SK-N-SH (cell line): ENCODE data around the gene INTS14. TPM values are rescaled to one million over a fixed set of nuclear protein-coding genes. Genes with fewer than 3 reads are reported as not detected.
A peak's percentile ranks its signal among the peaks of the same experiment; 100 is the strongest.

ENCODE experiments used
- CTCF ChIA-PET: fragments of 300-600, 350-600 bp; formaldehyde crosslinking; extraction: SDS; loops from one replicate; lab custom pipeline; 2021; lab: Yijun Ruan, JAX
- POLR2A ChIA-PET: fragments of 350-600 bp; sonication (Branson Sonifier 250); formaldehyde crosslinking; extraction: SDS; loops from one replicate; lab custom pipeline; 2020; ENCODE audit warnings: antibody characterized with exemption, inconsistent platforms; lab: Yijun Ruan, JAX
- DNase-seq: peaks from one replicate; pipeline ENCODE4 v3.0.0; 2012
- H2AFZ ChIP-seq: fragments of 200-600 bp; sonication (generic); 2 replicates; pipeline ENCODE4 v1.8.1; 2016; ENCODE audit warnings: antibody characterized with exemption, mild to moderate bottlenecking, low read depth
- H3F3A ChIP-seq: fragments of 200-600 bp; sonication (generic); replicated peaks from 2 replicates; pipeline ENCODE3; 2016; ENCODE audit warnings: antibody characterized with exemption, mild to moderate bottlenecking; ENCODE audit not compliant: insufficient read depth
- H3K27ac ChIP-seq, 2 experiments: fragments of 200-500 bp in 1 of 2; fragments of 200-600 bp in 1 of 2; sonication (Bioruptor generic) in 1 of 2; sonication (generic), shearing (Covaris generic) in 1 of 2; 2 replicates each; pipeline versions ENCODE4 v1.5.1 to v1.6.1; 2014 to 2016; ENCODE audit warnings: low read depth in 2 of 2, inconsistent platforms in 1 of 2, low read length in 1 of 2, mild to moderate bottlenecking in 1 of 2, mixed read lengths in 1 of 2
- H3K27me3 ChIP-seq: fragments of 200-600 bp; sonication (generic), shearing (Covaris generic); 2 replicates; pipeline ENCODE4 v1.6.1; 2016; ENCODE audit warnings: mixed run types; ENCODE audit not compliant: insufficient read depth
- H3K36me3 ChIP-seq, 2 experiments: fragments of 200-500 bp in 1 of 2; fragments of 200-600 bp in 1 of 2; sonication (Bioruptor generic) in 1 of 2; sonication (generic) in 1 of 2; replicated peaks in 1 of 2; 2 replicates each; pipeline versions ENCODE3 to v1.5.1; 2014 to 2016; ENCODE audit warnings: low read length in 1 of 2, mild to moderate bottlenecking in 1 of 2; ENCODE audit not compliant: insufficient read depth in 2 of 2, control insufficient read depth in 1 of 2
- H3K4me1 ChIP-seq, 2 experiments: fragments of 200-500 bp in 1 of 2; fragments of 200-600 bp in 1 of 2; sonication (Bioruptor generic) in 1 of 2; sonication (generic), shearing (Covaris generic) in 1 of 2; 2 replicates each; pipeline versions ENCODE4 v1.5.1 to v1.6.1; 2014 to 2016; ENCODE audit warnings: low read depth in 1 of 2, low read length in 1 of 2, mixed run types in 1 of 2; ENCODE audit not compliant: insufficient read depth in 2 of 2, control insufficient read depth in 1 of 2
- H3K4me2 ChIP-seq: fragments of 200-600 bp; sonication (generic), shearing (Covaris generic); 2 replicates; pipeline ENCODE4 v1.6.1; 2017; ENCODE audit warnings: mixed run types
- H3K4me3 ChIP-seq, 2 experiments: fragments of 200-500 bp in 1 of 2; fragments of 200-600 bp in 1 of 2; sonication (Bioruptor generic) in 1 of 2; sonication (generic), shearing (Covaris generic) in 1 of 2; 2 replicates each; pipeline versions ENCODE4 v1.5.1 to v1.8.1; 2014 to 2016; ENCODE audit warnings: low read depth in 2 of 2, inconsistent platforms in 1 of 2, low read length in 1 of 2, mild to moderate bottlenecking in 1 of 2, mixed read lengths in 1 of 2, moderate library complexity in 1 of 2
- H3K79me2 ChIP-seq: fragments of 200-600 bp; sonication (generic); 2 replicates; pipeline ENCODE4 v1.8.1; 2017; ENCODE audit warnings: mild to moderate bottlenecking; ENCODE audit not compliant: insufficient read depth
- H3K9ac ChIP-seq: fragments of 200-600 bp; sonication (generic); 2 replicates; pipeline ENCODE4 v1.6.1; 2017; ENCODE audit warnings: mixed run types
- H3K9me2 ChIP-seq: fragments of 200-600 bp; sonication (generic); 2 replicates; pipeline ENCODE4 v1.6.1; 2017; ENCODE audit warnings: mixed run types
- H3K9me3 ChIP-seq: fragments of 200-600 bp; sonication (generic); 2 replicates; pipeline ENCODE4 v1.6.1; 2017; ENCODE audit warnings: mixed run types, mild to moderate bottlenecking, moderate library complexity
- H4K20me1 ChIP-seq: fragments of 200-600 bp; sonication (generic); 2 replicates; pipeline ENCODE4 v1.6.1; 2017; ENCODE audit warnings: mild to moderate bottlenecking, mixed run types; ENCODE audit not compliant: insufficient read depth
- CHD2 ChIP-seq: fragments of 150-350 bp; IDR thresholded peaks from 2 replicates; pipeline ENCODE4 v1.6.1; 2018; ENCODE audit warnings: low read length; ENCODE audit not compliant: partially characterized antibody
- ELF1 ChIP-seq: IDR thresholded peaks from 2 replicates; pipeline ENCODE4 v1.4.0; 2012
- EP300 ChIP-seq, 2 experiments: IDR thresholded peaks; 2 replicates each; pipeline versions ENCODE4 v1.4.0 to v1.6.1; 2012; ENCODE audit warnings: borderline replicate concordance in 1 of 2, low read depth in 1 of 2, low read length in 1 of 2
- GABPA ChIP-seq: IDR thresholded peaks from 2 replicates; pipeline ENCODE4 v1.4.0; 2012; ENCODE audit warnings: low read depth, mild to moderate bottlenecking
- GATA2 ChIP-seq: sonication (generic); formaldehyde crosslinking; IDR thresholded peaks from 2 replicates; pipeline ENCODE4 v1.5.0; 2020; ENCODE audit warnings: mild to moderate bottlenecking, missing genetic modification reagents
- JUND ChIP-seq: IDR thresholded peaks from 2 replicates; pipeline ENCODE4 v1.4.0; 2012
- MEF2A ChIP-seq: IDR thresholded peaks from 2 replicates; pipeline ENCODE4 v1.4.0; 2012; ENCODE audit warnings: low read depth, borderline replicate concordance
- MXI1 ChIP-seq: IDR thresholded peaks from 2 replicates; pipeline ENCODE4 v1.6.1; 2012; ENCODE audit warnings: mild to moderate bottlenecking, low read depth, low read length, improper control_type of control experiment
- RAD21 ChIP-seq: IDR thresholded peaks from 2 replicates; pipeline ENCODE4 v1.6.1; 2012; ENCODE audit warnings: mild to moderate bottlenecking, low read length
- RFX5 ChIP-seq: IDR thresholded peaks from 2 replicates; pipeline ENCODE4 v1.6.1; 2012; ENCODE audit warnings: mild to moderate bottlenecking, improper control_type of control experiment, low read length
- RXRA ChIP-seq: IDR thresholded peaks from 2 replicates; pipeline ENCODE4 v1.4.0; 2012; ENCODE audit warnings: low read depth, mild to moderate bottlenecking, borderline replicate concordance
- SIN3A ChIP-seq: IDR thresholded peaks from 2 replicates; pipeline ENCODE4 v1.6.1; 2012; ENCODE audit warnings: low read depth, mild to moderate bottlenecking, low read length, moderate library complexity, borderline replicate concordance
- SMC3 ChIP-seq: IDR thresholded peaks from 2 replicates; pipeline ENCODE4 v1.6.1; 2012; ENCODE audit warnings: low read depth, low read length, improper control_type of control experiment
- TAF1 ChIP-seq: IDR thresholded peaks from 2 replicates; pipeline ENCODE4 v1.6.1; 2012; ENCODE audit warnings: low read depth, mild to moderate bottlenecking, low read length, moderate library complexity, borderline replicate concordance
- TEAD4 ChIP-seq: IDR thresholded peaks from 2 replicates; pipeline ENCODE4 v1.4.0; 2012; ENCODE audit warnings: mild to moderate bottlenecking, borderline replicate concordance; ENCODE audit not compliant: insufficient read depth
- WGBS: methylation state at CpG from one replicate; pipeline ENCODE4 v1.1.6; 2017; ENCODE audit warnings: low lambda C conversion rate; 5-methylcytosine and 5-hydroxymethylcytosine counted together
- polyA plus RNA-seq, 3 experiments: library from polyadenylated mRNA; depleted of rRNA; stranded (reverse); fragments of >200 nt; gene quantifications; 2 replicates each; pipeline ENCODE4 v1.2.3, GENCODE V29; 2012
- TF ChIP-seq, protein P1 (sequence below): fragments of 200-600 bp; sonication (generic); IDR thresholded peaks from 2 replicates; pipeline ENCODE4 v1.6.1; 2017; ENCODE audit warnings: antibody characterized with exemption, mild to moderate bottlenecking, moderate library complexity
- TF ChIP-seq, protein P2 (sequence below): IDR thresholded peaks from 2 replicates; pipeline ENCODE4 v1.4.0; 2012; ENCODE audit warnings: low read depth, borderline replicate concordance
- TF ChIP-seq, protein P3 (sequence below): IDR thresholded peaks from 2 replicates; pipeline ENCODE4 v1.4.0; 2012; ENCODE audit warnings: low read depth, borderline replicate concordance
- TF ChIP-seq, protein P4 (sequence below): fragments of 150-350 bp; IDR thresholded peaks from 2 replicates; pipeline ENCODE4 v1.6.1; 2017; ENCODE audit warnings: antibody characterized with exemption, low read length, low read depth, borderline replicate concordance

Gene INTS14
- polyA plus RNA-seq, 1 of the 3 experiments (the other 2 are of a cell fraction) = 44.9 TPM

DNA sequence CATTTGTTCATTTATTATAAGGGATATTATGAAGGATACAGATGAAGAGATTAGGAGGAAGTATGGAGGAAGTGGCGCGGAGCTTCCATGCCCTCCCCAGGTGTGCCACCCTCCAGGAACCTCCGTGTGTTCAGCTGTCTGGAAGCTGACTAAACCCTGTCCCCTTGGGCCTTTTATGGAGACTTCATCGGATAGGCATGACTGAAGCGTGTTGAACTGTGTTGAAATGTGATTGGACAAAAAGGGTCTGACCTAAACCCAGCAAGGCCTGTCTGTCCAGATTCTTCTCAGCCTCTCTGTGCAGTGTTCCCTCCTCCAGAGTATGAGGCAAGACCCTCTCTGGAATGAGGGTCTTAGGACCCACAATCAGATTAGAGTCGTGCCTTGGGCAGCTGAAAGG is 49.0 kb downstream of the INTS14 start (continued):
- TF ChIP-seq, protein P1, sequence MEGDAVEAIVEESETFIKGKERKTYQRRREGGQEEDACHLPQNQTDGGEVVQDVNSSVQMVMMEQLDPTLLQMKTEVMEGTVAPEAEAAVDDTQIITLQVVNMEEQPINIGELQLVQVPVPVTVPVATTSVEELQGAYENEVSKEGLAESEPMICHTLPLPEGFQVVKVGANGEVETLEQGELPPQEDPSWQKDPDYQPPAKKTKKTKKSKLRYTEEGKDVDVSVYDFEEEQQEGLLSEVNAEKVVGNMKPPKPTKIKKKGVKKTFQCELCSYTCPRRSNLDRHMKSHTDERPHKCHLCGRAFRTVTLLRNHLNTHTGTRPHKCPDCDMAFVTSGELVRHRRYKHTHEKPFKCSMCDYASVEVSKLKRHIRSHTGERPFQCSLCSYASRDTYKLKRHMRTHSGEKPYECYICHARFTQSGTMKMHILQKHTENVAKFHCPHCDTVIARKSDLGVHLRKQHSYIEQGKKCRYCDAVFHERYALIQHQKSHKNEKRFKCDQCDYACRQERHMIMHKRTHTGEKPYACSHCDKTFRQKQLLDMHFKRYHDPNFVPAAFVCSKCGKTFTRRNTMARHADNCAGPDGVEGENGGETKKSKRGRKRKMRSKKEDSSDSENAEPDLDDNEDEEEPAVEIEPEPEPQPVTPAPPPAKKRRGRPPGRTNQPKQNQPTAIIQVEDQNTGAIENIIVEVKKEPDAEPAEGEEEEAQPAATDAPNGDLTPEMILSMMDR = no peak

DNA sequence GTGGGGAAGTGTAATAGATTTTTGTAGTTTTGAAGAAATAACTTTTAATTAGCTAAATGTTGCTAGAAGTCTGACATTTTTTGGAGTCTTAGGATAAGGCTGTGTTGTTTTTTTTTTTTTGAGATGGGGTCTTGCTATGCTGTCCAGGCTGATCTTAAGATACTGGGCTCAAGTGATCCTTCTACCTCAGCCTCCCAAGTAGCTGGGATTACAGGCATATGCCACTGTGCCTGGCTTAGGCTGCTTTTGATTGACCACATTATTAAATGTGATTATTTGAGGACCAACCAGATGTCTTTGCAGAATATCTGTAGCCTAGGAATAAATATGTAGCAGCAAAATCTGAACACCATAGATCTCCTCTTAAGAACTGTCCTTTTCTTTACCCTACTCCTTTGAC is 51.0 kb downstream of the INTS14 start:
- Histone ChIP-seq H3K4me1 (peaks cover 0 to 12% of the 10 kb centered on the region in 2 experiments; a peak in 1 of 4 replicates), H2AFZ (no peak overlapping the region), H3F3A (no peaks in the 10 kb centered on the region), H4K20me1 (no peaks in the 10 kb centered on the region), H3K79me2 (peaks cover 31% of the 10 kb centered on the region), H3K27me3 (no peaks in the 10 kb centered on the region), H3K27ac (no peak overlapping the region), H3K9ac (no peak overlapping the region)
- ChIA-PET POLR2A (no interaction called here), CTCF (interaction anchor here (0.6 to 0.7 kb wide), 2 partner anchors 12 to 155 kb away, joined by 3 to 4 read pairs; no protein-coding TSS in a partner anchor)
- no peak for TF ChIP-seq GABPA
- no peak for TF ChIP-seq RAD21
- no peak for TF ChIP-seq TEAD4
- no peak for TF ChIP-seq JUND
- TF ChIP-seq RXRA = no peak
- TF ChIP-seq GATA2 (CRISPR knock-in tag) = no peak
- TF ChIP-seq, all 33 proteins: peak for 0
- Histone ChIP-seq H3K9me2 (no peaks in the 10 kb centered on the region), H3K4me2 (no peak overlapping the region), H3K36me3 (peaks cover 60 to 61% of the 10 kb centered on the region in 2 experiments), H3K4me3 (no peak overlapping the region), H3K9me3 (no peaks in the 10 kb centered on the region)
- DNase-seq = no peak

DNA sequence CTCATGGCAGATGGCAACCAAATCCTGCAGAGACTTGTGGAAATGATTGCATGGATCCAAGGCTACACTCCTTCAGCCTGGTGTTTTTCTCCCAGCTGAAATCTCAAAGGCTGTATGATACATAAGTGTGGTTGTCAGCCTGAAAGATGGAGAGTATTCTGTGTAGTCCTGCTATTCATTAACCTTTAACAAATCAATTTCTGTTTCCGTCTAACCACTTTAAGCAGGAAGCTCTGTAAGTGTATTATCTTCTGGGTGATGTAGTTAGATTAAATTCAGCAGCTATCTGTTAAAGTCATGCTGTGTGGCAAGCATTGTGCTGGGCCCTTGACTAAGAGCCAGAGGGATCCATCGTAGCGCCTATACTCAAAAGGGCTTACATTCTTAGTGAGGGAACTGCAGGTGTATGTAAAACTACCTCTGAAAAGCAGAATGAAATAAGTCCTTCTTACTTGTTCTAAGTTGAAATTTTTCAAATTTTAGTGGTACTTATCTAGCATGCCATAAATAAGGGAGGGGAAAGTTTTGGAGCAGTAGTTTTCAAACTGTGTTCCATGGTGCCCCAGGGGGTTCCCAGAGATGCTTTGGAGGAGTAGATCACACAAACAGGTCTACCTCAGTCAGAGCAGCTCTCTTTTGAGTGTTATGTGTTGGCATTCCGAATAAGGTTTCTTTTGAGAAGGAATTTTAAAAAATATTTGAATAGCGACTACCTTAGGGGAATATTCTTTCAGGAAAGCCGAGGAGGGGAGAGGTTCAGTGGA is 51.8 kb downstream of the INTS14 start:
- Histone ChIP-seq H3K4me2 (no peak overlapping the region), H4K20me1 (no peaks in the 10 kb centered on the region), H3K9me2 (no peaks in the 10 kb centered on the region), H3K27me3 (no peaks in the 10 kb centered on the region), H3K4me3 (no peak overlapping the region), H3K79me2 (peaks cover 39% of the 10 kb centered on the region), H3K9me3 (no peaks in the 10 kb centered on the region), H3F3A (no peaks in the 10 kb centered on the region), H3K9ac (no peak overlapping the region), H3K27ac (peak overlapping the region in 1 of 2 experiments; percentile 34; a peak in 1 of 4 replicates), H2AFZ (no peak overlapping the region), H3K4me1 (peaks cover 0 to 12% of the 10 kb centered on the region in 2 experiments; a peak in 1 of 4 replicates), H3K36me3 (peaks cover 56 to 63% of the 10 kb centered on the region in 2 experiments)
- ChIA-PET POLR2A (no interaction called here), CTCF (interaction anchor here (0.6 to 2.4 kb wide), 3 partner anchors 13 to 174 kb away, joined by 3 to 7 read pairs (median 4); no protein-coding TSS in a partner anchor)
- 91% methylated on average over 6 of the region's 6 CpGs for WGBS
- peak; percentile 44 for DNase-seq
- peak; percentile 25 for TF ChIP-seq CHD2
- peak; percentile 16; the same call in 1 of the 2 replicates for TF ChIP-seq MXI1
- no peak for TF ChIP-seq TAF1
- TF ChIP-seq MEF2A = no peak
- no peak for TF ChIP-seq ELF1
- TF ChIP-seq, protein P2, sequence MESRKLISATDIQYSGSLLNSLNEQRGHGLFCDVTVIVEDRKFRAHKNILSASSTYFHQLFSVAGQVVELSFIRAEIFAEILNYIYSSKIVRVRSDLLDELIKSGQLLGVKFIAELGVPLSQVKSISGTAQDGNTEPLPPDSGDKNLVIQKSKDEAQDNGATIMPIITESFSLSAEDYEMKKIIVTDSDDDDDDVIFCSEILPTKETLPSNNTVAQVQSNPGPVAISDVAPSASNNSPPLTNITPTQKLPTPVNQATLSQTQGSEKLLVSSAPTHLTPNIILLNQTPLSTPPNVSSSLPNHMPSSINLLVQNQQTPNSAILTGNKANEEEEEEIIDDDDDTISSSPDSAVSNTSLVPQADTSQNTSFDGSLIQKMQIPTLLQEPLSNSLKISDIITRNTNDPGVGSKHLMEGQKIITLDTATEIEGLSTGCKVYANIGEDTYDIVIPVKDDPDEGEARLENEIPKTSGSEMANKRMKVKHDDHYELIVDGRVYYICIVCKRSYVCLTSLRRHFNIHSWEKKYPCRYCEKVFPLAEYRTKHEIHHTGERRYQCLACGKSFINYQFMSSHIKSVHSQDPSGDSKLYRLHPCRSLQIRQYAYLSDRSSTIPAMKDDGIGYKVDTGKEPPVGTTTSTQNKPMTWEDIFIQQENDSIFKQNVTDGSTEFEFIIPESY = no peak
- TF ChIP-seq SMC3 = no peak
- no peak for TF ChIP-seq GABPA
- TF ChIP-seq RFX5 = no peak
- no peak for TF ChIP-seq RAD21
- TF ChIP-seq TEAD4 = no peak
- no peak for TF ChIP-seq SIN3A
- TF ChIP-seq EP300 (IDR thresholded peaks at IDR 0.05; ENCODE audit: borderline replicate concordance in 1 of 2, low read depth in 1 of 2, low read length in 1 of 2) = peak in 1 of 2 experiments; percentile 67; a peak in 2 of 4 replicates
- TF ChIP-seq, protein P3, sequence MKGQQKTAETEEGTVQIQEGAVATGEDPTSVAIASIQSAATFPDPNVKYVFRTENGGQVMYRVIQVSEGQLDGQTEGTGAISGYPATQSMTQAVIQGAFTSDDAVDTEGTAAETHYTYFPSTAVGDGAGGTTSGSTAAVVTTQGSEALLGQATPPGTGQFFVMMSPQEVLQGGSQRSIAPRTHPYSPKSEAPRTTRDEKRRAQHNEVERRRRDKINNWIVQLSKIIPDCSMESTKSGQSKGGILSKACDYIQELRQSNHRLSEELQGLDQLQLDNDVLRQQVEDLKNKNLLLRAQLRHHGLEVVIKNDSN = no peak
- TF ChIP-seq, protein P4, sequence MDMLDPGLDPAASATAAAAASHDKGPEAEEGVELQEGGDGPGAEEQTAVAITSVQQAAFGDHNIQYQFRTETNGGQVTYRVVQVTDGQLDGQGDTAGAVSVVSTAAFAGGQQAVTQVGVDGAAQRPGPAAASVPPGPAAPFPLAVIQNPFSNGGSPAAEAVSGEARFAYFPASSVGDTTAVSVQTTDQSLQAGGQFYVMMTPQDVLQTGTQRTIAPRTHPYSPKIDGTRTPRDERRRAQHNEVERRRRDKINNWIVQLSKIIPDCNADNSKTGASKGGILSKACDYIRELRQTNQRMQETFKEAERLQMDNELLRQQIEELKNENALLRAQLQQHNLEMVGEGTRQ = no peak
